ENCODE measurements around the gene GALNT14. TPM values are rescaled to one million over a fixed set of nuclear protein-coding genes. Genes with fewer than 3 reads are reported as not detected.

Gene GALNT14
- total and polyA plus RNA-seq, 9 donors = 0.28 to 9.8 (median 1.6) TPM; not detected in 3

DNA sequence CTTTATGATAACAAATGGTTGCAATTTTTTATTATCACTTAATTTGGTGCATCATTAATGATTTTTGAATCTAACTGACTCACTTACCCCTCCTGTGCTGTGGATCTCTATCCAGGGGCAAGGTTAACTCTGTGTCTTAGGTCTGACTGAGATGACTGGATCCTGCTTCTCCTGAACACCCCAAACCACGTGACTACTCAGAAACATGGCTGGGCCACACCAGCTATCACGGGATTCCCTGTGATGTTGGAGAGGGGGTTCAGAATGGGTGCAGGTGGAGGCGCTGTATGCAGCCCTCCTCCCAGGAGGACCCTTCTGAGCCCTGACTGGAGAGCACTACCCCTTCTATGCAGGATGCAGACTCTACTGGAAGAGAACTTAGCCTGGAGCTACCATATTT lies 178.6 kb downstream of the GALNT14 start:
- TF ChIP-seq EP300 (IDR thresholded peaks at IDR 0.05) (no peak), POLR2A (IDR thresholded peaks at IDR 0.05) (no peak)
- TF ChIP-seq, protein P1, sequence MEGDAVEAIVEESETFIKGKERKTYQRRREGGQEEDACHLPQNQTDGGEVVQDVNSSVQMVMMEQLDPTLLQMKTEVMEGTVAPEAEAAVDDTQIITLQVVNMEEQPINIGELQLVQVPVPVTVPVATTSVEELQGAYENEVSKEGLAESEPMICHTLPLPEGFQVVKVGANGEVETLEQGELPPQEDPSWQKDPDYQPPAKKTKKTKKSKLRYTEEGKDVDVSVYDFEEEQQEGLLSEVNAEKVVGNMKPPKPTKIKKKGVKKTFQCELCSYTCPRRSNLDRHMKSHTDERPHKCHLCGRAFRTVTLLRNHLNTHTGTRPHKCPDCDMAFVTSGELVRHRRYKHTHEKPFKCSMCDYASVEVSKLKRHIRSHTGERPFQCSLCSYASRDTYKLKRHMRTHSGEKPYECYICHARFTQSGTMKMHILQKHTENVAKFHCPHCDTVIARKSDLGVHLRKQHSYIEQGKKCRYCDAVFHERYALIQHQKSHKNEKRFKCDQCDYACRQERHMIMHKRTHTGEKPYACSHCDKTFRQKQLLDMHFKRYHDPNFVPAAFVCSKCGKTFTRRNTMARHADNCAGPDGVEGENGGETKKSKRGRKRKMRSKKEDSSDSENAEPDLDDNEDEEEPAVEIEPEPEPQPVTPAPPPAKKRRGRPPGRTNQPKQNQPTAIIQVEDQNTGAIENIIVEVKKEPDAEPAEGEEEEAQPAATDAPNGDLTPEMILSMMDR (IDR thresholded peaks at IDR 0.05) = no peak
- H3K27ac ChIP-seq = no peak overlapping the region
- no peaks in the 10 kb centered on the region for H3K27me3 ChIP-seq
- intact Hi-C loops (cut with DNase I) = no loop called here
- H3K36me3 ChIP-seq = no peaks in the 10 kb centered on the region
- H3K4me3 ChIP-seq = no peak overlapping the region
- WGBS, 3 donors = 80 to 94% (median 88%) methylated on average over 3 of the region's 3 CpGs
- H3K9me3 ChIP-seq = no peaks in the 10 kb centered on the region
- no peaks in the 10 kb centered on the region for H3K4me1 ChIP-seq (ENCODE audit: insufficient read depth)
- DNase-seq = no peak

DNA sequence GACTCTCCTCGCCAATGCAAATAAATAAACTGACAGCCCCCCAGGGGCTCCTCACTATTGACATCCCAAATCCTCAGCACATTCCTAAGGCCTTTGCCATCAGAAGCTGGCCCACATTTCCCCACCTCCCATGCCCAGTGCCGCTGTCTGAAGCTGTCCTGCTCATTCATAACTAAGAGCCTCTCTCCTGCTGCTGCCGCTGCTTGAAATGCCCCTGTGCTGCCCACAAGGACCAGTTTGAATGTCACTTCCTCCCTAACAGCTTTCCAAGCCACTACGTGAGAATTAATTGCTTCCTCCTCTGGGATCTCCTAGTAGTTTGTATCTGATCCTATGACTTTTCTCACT lies 179.3 kb downstream of the GALNT14 start:
- TF ChIP-seq POLR2A (IDR thresholded peaks at IDR 0.05) = no peak
- TF ChIP-seq, protein P1 (IDR thresholded peaks at IDR 0.05) = no peak
- TF ChIP-seq EP300 (IDR thresholded peaks at IDR 0.05) = no peak
- intact Hi-C loops (cut with DNase I) = no loop called here
- Histone ChIP-seq H3K27me3 (no peaks in the 10 kb centered on the region), H3K36me3 (no peaks in the 10 kb centered on the region), H3K9me3 (no peaks in the 10 kb centered on the region), H3K4me3 (no peak overlapping the region), H3K27ac (no peak overlapping the region), H3K4me1 (ENCODE audit: insufficient read depth) (no peaks in the 10 kb centered on the region)
- WGBS, 3 donors = 77 to 90% (median 88%) methylated on average over 4 of the region's 4 CpGs
- no peak for DNase-seq

DNA sequence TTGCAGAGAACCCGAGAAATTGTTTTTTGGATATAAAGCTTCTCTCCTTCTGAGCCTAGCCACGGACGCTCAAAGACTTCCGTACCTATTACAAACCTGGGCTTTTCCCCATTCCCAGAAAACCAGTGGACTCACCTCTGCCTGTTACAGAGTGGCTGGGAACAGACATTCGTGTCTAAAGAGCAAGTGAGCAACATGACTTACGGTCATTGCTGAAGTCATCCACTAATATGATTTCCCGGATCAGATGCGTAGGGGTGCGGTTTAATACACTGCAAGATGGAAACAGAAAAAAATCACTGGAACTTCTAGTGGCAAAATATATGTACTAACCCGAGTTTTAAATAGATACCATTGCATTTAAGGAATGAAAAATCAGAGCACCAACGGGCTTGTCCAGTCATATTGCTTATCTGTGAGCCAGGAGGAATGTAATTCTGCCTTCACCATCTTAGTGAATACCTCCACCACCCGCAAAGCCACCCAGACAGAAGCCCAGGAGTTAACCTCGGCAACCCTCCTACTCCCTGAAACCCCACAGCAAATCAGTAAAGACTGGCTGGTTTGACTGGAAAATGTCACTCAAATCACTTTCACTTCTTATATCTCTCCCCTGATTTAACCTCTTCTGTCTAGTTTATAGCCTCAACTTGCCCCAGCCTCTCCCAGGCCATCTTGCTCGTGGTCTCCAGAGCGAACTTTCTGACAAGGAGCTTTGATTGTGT lies 179.9 kb downstream of the GALNT14 start:
- 90 to 92% (median 92%) methylated on average over 15 of the region's 15 CpGs for WGBS, 3 donors
- H3K27me3 ChIP-seq = no peaks in the 10 kb centered on the region
- no peak overlapping the region for H3K4me3 ChIP-seq
- H3K9me3 ChIP-seq = no peaks in the 10 kb centered on the region
- intact Hi-C loops (cut with DNase I) = no loop called here
- TF ChIP-seq, protein P1 (IDR thresholded peaks at IDR 0.05) = no peak
- TF ChIP-seq EP300 (IDR thresholded peaks at IDR 0.05) (no peak), POLR2A (IDR thresholded peaks at IDR 0.05) (no peak)
- no peaks in the 10 kb centered on the region for H3K4me1 ChIP-seq (ENCODE audit: insufficient read depth)
- DNase-seq = no peak
- no peak overlapping the region for H3K27ac ChIP-seq
- H3K36me3 ChIP-seq = no peaks in the 10 kb centered on the region

DNA sequence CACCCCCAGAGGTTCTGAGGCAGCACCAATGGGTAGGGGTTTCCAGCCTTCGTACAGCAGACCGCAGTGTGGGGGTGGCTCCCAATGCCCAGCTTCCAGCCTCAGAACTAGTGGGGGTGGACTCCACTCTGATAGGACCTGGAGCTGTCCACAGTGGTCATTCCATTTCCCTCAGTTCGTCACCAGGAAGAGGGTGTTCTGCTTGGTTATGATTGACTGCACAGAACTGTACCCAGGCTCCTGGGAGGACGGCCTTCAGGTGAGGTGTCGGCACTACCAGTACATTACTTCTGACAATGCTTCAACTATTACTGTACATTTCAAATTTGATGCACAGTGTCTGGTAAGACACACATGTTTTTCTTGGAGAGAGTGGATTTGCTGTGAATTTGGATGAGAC lies 180.6 kb downstream of the GALNT14 start:
- WGBS, 3 donors = 91 to 95% (median 91%) methylated on average over 5 of the region's 5 CpGs
- Histone ChIP-seq H3K9me3 (no peaks in the 10 kb centered on the region), H3K4me1 (ENCODE audit: insufficient read depth) (no peaks in the 10 kb centered on the region), H3K27ac (no peak overlapping the region), H3K36me3 (no peaks in the 10 kb centered on the region), H3K27me3 (no peaks in the 10 kb centered on the region), H3K4me3 (no peak overlapping the region)
- TF ChIP-seq, protein P1 (IDR thresholded peaks at IDR 0.05) = no peak
- no peak for DNase-seq
- intact Hi-C loops (cut with DNase I) = no loop called here

Measured in ovary (tissue), 9 donors.